GM12873 (cell line): ENCODE measurements around the gene SLC15A2.

ENCODE experiments used
- CTCF ChIP-seq: IDR thresholded peaks from 2 replicates; pipeline ENCODE4 v1.5.1; 2012; ENCODE audit warnings: low read depth, mild to moderate bottlenecking, moderate library complexity, low read length, control low read depth; ENCODE audit not compliant: insufficient read depth; ENCODE audit errors: missing control alignments

The SLC15A2 gene

GRCh38 chr3:121989943-121990342, 95.7 kb downstream of the SLC15A2 start:
- TF ChIP-seq CTCF: peak; percentile 11

GRCh38 chr3:121992601-121993560, 98.7 kb downstream of the SLC15A2 start:
- TF ChIP-seq CTCF: no peak
